ENCODE data around the gene MEIS2.

MEIS2 gene

DNA sequence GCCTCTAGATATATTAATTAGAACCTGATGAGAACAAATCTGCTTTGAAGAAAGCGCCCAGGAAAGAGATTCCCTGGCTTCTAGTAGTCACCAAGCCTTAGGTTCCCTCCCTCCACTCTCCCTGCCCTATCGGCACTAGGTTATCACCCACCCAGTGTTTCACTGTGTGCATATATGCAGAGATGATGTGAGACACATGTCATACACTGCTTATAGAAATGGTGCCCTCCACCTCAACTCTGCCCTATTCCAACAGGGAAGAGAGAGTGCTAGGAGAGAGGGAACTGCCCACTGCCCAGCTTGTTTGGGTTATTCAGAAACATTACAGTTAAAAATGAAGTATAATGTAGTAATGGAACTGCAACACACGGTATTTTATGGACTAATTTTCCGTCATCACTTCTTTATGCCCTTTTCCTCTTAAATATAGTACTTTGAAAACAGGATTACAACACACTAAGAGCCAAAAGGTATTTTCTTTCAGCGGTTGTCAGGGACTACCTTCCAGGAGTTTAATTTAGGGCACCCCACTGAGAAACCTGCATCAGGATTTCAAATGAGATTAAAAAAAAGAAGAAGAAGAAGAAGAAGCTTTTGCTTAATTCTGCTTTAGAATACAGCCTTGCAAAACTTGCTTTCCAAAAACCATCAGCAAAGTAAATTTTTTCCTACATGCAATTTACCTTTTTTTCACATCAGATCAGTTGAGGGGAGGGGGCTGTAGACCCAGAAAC lies 55.3 kb downstream of the MEIS2 start:
- no peak for DNase-seq (ENCODE audit: extremely low spot score)
- ChIA-PET POLR2A (no interaction called here), CTCF (interaction anchor here (1.1 kb wide), 1 partner anchor 15 kb away, joined by 3 read pairs; no protein-coding TSS in a partner anchor)

DNA sequence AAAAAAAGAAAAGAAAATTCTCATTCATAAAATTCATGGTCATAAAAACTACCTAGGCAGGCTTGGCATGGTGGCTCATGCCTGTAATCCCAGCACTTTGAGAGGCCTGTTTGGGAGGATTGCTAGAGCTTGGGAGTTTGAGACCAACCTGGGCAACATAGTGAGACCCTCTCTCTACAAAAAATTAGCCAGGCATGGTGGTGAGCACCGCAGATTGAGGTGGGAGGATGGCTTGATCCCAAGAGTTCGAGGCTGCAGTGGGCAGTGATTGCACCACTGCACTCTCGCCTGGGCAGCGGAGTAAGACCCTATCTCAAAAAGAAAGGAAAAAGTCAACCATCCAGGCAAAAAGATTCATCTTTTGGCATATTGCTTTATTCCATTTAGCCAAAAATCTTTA lies 58.5 kb downstream of the MEIS2 start:
- no peak for DNase-seq (ENCODE audit: extremely low spot score)
- ChIA-PET POLR2A (no interaction called here), CTCF (no interaction called here)
- TF ChIP-seq, protein P1, sequence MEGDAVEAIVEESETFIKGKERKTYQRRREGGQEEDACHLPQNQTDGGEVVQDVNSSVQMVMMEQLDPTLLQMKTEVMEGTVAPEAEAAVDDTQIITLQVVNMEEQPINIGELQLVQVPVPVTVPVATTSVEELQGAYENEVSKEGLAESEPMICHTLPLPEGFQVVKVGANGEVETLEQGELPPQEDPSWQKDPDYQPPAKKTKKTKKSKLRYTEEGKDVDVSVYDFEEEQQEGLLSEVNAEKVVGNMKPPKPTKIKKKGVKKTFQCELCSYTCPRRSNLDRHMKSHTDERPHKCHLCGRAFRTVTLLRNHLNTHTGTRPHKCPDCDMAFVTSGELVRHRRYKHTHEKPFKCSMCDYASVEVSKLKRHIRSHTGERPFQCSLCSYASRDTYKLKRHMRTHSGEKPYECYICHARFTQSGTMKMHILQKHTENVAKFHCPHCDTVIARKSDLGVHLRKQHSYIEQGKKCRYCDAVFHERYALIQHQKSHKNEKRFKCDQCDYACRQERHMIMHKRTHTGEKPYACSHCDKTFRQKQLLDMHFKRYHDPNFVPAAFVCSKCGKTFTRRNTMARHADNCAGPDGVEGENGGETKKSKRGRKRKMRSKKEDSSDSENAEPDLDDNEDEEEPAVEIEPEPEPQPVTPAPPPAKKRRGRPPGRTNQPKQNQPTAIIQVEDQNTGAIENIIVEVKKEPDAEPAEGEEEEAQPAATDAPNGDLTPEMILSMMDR (IDR thresholded peaks at IDR 0.05; ENCODE audit: control extremely low read depth, extremely low read depth, low read depth, missing control alignments) = no peak

More for the DNA sequence above, 55.3 kb downstream of the MEIS2 start:
- TF ChIP-seq, protein P1 (IDR thresholded peaks at IDR 0.05; ENCODE audit: control extremely low read depth, extremely low read depth, low read depth, missing control alignments) = no peak

DNA sequence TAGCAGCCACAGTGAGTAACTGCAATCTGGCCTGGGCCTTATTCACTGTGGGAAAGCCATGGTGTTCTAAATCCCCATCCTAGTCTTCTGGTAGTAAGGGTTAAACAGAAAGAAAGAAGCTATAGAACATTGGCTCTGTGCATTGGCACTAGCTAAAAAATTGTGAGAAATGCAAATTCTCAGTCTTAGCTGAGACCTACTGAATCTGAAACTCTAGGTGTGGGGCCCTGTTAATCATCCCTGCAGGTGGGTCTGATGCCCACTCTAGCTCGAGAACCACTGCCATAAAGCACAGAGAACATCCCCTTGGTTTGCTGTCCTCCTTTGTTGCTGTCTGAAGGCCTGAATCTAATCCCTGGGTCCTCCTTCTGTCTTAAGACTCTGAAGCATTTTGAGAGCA lies 59.3 kb downstream of the MEIS2 start:
- ChIA-PET POLR2A (no interaction called here), CTCF (interaction anchor here (1.3 kb wide), 1 partner anchor 21 kb away, joined by 3 read pairs; no protein-coding TSS in a partner anchor)
- no peak for DNase-seq (ENCODE audit: extremely low spot score)
- TF ChIP-seq, protein P1 (IDR thresholded peaks at IDR 0.05; ENCODE audit: control extremely low read depth, extremely low read depth, low read depth, missing control alignments) = no peak

DNA sequence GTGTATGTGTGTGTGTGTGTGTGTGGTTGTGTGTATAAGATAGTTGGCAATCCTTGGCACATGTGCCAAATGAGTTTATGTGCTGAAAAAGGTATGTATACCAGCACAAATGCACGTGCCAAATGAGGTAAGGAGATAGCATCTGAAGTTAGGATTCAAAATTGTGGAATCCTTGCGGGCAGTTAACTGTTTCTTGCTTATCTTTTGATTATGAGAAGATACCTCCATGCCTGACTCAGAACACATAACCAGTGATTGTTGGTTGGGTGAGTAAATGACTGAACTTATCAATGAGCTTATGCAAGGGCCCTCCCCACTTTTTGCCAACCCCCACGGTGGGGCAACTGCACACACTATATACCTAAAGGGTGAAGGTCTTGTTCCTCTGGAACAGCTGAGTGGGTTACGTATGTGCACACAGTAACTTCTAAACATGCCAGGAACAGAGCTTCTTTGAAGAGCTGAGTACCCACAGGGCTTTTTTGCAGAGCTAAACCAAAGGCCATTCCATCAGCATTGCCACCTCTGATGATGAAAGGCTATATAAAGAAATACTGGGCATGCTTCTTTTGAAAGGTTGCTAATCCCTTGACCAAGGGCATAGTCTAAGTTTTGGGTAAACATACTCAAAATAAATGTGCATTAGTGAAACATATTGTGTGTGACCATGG lies 60.1 kb downstream of the MEIS2 start:
- CTCF ChIA-PET = interaction anchor here (0.8 to 1.3 kb wide), 2 partner anchors 9 to 20 kb away, joined by 3 read pairs; no protein-coding TSS in a partner anchor
- DNase-seq (ENCODE audit: extremely low spot score) = no peak
- TF ChIP-seq, protein P1 (IDR thresholded peaks at IDR 0.05; ENCODE audit: control extremely low read depth, extremely low read depth, low read depth, missing control alignments) = no peak
- POLR2A ChIA-PET = no interaction called here

DNA sequence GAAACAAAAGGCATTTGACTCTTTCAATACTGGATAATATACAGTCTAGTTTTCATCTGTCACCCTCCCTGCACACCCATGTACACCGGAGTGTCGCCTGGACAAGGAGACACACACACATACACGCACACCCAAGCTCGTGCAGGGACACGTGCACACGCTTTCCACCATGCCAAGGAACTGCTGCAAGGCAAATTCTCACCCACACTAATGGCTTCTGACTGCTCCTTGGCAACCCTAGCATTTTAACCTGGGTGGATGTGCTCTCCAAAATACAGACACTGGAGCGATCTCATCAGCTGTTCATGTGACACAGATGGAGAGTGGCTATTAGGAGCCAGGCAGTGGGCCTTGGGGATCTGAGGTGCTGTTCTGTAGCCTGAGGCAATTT lies 61.6 kb downstream of the MEIS2 start:
- POLR2A ChIA-PET = no interaction called here
- DNase-seq (ENCODE audit: extremely low spot score) = no peak
- CTCF ChIA-PET = no interaction called here
- TF ChIP-seq, protein P1 (IDR thresholded peaks at IDR 0.05; ENCODE audit: control extremely low read depth, extremely low read depth, low read depth, missing control alignments) = no peak

DNA sequence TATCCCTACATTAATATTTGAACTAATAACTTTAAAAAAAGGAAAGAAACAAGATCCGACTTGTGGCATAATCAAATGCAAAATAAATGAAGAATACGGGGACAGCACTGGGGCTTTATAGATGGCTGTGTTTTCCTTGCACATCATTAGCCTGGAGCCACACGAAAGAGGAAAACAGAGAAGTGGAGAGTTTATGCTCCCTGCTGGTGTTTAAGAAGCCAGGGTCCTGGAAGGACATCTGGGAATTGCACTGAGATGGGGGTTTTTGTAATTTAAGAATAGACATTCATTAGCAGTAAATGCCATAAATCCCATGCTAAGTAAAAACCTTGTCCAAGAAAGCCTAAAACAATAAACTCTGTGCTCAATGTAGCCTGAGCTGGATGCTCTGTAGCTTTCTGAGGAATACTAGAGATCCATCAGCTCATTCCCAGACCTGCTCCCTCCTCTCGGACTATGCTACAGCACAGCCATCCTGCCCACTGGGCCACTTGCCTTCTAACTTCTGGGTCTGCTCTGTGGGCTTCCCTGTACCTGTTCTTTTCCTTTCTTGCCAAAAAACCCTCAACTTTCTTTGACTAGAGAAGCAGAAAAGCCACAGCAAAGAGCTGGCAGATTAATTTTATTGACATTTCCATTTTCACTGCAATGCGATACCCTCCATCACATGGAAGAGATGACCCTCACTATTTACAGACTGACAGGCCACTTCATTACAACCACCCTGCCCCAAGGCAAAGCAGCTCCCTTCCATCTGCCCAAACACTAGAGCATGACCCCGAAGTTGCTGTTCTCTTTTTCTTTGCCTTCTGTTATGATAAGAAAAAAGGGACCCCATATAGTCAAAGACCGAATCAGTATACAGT lies 62.3 kb downstream of the MEIS2 start:
- TF ChIP-seq, protein P1 (IDR thresholded peaks at IDR 0.05; ENCODE audit: control extremely low read depth, extremely low read depth, low read depth, missing control alignments) = no peak
- CTCF ChIA-PET = no interaction called here
- POLR2A ChIA-PET = no interaction called here
- no peak for DNase-seq (ENCODE audit: extremely low spot score)

Data from GM10248 (cell line).